Measurements from ENCODE around the gene TUT4. TPM values are rescaled to one million over a fixed set of nuclear protein-coding genes. Genes with fewer than 3 reads are reported as not detected.

The TUT4 gene
- total and polyA plus RNA-seq, 2 donors (not counting 3 experiments of a cell fraction or from before 2014, with no cell fraction given), result 24.7 to 41.2 TPM

DNA sequence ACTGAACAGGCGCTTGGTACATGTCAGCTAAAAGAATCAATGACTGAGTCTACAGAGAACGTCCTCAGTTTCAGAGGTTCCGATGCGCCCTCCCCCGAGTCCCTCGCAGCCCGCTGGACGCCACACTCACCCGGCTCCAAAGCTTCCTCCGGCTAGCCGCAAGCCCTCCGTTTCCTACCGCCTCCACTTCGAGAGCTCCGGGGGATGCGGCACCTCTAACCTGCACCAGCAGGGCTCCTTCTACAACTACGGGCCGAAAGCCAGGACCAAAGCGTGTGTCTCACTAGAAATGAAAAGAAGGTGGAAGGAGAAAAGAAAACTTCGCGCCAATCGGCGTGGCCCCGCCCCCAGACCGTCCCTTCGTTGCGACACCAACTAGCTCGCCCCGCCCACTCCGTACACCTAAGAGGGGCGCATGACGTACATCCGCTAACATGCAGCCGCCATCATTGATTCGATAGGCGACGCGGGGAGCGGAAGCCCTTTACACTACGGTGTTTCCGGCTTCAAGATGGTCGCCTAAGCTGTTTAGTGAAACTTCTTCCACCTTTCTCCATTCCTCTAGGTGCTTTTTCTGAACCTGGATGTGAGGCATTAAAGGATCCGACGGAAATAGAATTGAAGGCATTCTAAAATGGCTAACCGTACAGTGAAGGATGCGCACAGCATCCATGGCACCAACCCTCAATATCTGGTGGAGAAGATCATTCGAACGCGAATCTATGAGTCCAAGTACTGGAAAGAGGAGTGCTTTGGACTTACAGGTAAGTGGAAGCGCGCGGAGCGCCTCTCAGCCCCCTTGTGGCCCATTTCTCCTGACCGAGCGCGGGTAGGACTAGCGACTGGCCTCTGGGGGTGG is 148.5 kb downstream of the TUT4 start, which contains the start of the genes ORC1 and PRPF38A:
ORC1 (minus strand) TSS at position 308 of the 859 bp plus-strand sequence. CDS start 2,200 bp downstream, outside the sequence.
PRPF38A (plus strand) TSS at position 487 of the 859 bp plus-strand sequence; CDS start at position 635, 148 bp downstream.
- POLR2A ChIA-PET, result interaction anchor here (0.6 kb wide), 1 partner anchor 149 kb away, joined by 4 read pairs; the partner anchor contains the start of gene TUT4
- DNase-seq (ENCODE audit: low read depth, low spot score), result peak; percentile 97
- TSS peak; percentile 78 for BruUV-seq (replicated peaks)
- no peaks in the 10 kb centered on the region for H4K20me1 ChIP-seq (replicated peaks; ENCODE audit: control insufficient read depth, extremely low read depth, insufficient read depth, low read length)
- peaks cover 39% of the 10 kb centered on the region for H3K79me2 ChIP-seq (ENCODE audit: control insufficient read depth, insufficient read depth, low read length)
- H3K36me3 ChIP-seq (ENCODE audit: control insufficient read depth in 2 of 2, extremely low read depth in 1 of 2, insufficient read depth in 2 of 2, low read length in 2 of 2), result peaks cover 5 to 10% of the 10 kb centered on the region in 2 experiments
- intact Hi-C loops (cut with micrococcal nuclease) (loop anchor here (1.0 to 10.0 kb wide), 5 partner anchors 38 to 790 kb away; partner anchors contain the start of genes CC2D1B and CPT2), dilution Hi-C loops (cut with MboI; ENCODE audit: extremely low pct_ligation_motif_present, low sequenced_read_pairs) (no loop called here)
- peak within 1 kb of the TSS; percentile 98 for H3K27ac ChIP-seq (ENCODE audit: insufficient read depth, low read depth, low read length)
- no peaks in the 10 kb centered on the region for H3K9me3 ChIP-seq (replicated peaks; ENCODE audit: control insufficient read depth, insufficient read depth, low read length)
- no peaks in the 10 kb centered on the region for H3K9me1 ChIP-seq (replicated peaks; ENCODE audit: control insufficient read depth, extremely low read depth, insufficient read depth, low read length)
- peak within 1 kb of the TSS; percentile 99 for H2AFZ ChIP-seq (ENCODE audit: low read depth, low read length)
- CTCF ChIA-PET, result interaction anchor here (0.6 to 4.0 kb wide), 13 partner anchors 10 to 507 kb away, joined by 3 to 27 read pairs (median 4); partner anchors contain the start of gene CC2D1B
- peak; percentile 96 for FAIRE-seq
- H3K4me1 ChIP-seq (ENCODE audit: control insufficient read depth, extremely low read depth, insufficient read depth, low read length), result peaks cover 14% of the 10 kb centered on the region
- peak within 1 kb of the TSS; percentile 98 for H3K9ac ChIP-seq (replicated peaks; ENCODE audit: extremely low read depth, insufficient read depth, low read length)
- no peaks in the 10 kb centered on the region for H3K27me3 ChIP-seq (ENCODE audit: control insufficient read depth in 2 of 2, insufficient read depth in 2 of 2, low read length in 2 of 2)
- peak within 1 kb of the TSS; percentile 99 for H3K4me2 ChIP-seq (ENCODE audit: insufficient read depth, low read length)
- peak within 1 kb of the TSS; percentile 57 to 98 (median 83) for H3K4me3 ChIP-seq (replicated peaks in 1 of 3; ENCODE audit: insufficient read depth in 1 of 3, low read depth in 1 of 3, low read length in 3 of 3)
- TF ChIP-seq POLR2A (IDR thresholded peaks at IDR 0.05; ENCODE audit: low read depth, low read length), result peak; percentile 82
- TF ChIP-seq MYC (IDR thresholded peaks at IDR 0.05; ENCODE audit: low read depth, low read length), result no peak
- TF ChIP-seq POLR2AphosphoS5 (IDR thresholded peaks at IDR 0.05; ENCODE audit: insufficient read depth, low read depth, low read length), result peak; percentile 77
- TF ChIP-seq, protein P1, sequence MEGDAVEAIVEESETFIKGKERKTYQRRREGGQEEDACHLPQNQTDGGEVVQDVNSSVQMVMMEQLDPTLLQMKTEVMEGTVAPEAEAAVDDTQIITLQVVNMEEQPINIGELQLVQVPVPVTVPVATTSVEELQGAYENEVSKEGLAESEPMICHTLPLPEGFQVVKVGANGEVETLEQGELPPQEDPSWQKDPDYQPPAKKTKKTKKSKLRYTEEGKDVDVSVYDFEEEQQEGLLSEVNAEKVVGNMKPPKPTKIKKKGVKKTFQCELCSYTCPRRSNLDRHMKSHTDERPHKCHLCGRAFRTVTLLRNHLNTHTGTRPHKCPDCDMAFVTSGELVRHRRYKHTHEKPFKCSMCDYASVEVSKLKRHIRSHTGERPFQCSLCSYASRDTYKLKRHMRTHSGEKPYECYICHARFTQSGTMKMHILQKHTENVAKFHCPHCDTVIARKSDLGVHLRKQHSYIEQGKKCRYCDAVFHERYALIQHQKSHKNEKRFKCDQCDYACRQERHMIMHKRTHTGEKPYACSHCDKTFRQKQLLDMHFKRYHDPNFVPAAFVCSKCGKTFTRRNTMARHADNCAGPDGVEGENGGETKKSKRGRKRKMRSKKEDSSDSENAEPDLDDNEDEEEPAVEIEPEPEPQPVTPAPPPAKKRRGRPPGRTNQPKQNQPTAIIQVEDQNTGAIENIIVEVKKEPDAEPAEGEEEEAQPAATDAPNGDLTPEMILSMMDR (IDR thresholded peaks at IDR 0.05; ENCODE audit: extremely low read depth in 1 of 2, insufficient read depth in 1 of 2, low read depth in 1 of 2, low read length in 2 of 2), result peak; percentile 60 to 75
- TF ChIP-seq FOS (IDR thresholded peaks at IDR 0.05; ENCODE audit: borderline replicate concordance, insufficient read depth, low read length), result peak; percentile 8
- TF ChIP-seq, protein P2, sequence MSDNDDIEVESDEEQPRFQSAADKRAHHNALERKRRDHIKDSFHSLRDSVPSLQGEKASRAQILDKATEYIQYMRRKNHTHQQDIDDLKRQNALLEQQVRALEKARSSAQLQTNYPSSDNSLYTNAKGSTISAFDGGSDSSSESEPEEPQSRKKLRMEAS (IDR thresholded peaks at IDR 0.05; ENCODE audit: insufficient read depth, insufficient read length), result peak; percentile 46

All from endothelial cell of umbilical vein (primary cell).